ENCODE measurements around the gene APOBEC3A.
A peak's percentile ranks its signal among the peaks of the same experiment; 100 is the strongest.

Gene APOBEC3A

GRCh38 chr22:38964989-38965388, 7.6 kb downstream of the APOBEC3A start:
- DNase-seq (ENCODE audit: low spot score) = no peak
- in situ Hi-C loops (cut with MboI; ENCODE audit: low sequenced_read_pairs, unreplicated experiment) = no loop called here
- no peak for TF ChIP-seq CTCF (IDR thresholded peaks at IDR 0.05; ENCODE audit: borderline replicate concordance, control extremely low read depth, extremely low read depth, insufficient read depth, missing control alignments)

- DNase-seq (ENCODE audit: low spot score) = no peak
- in situ Hi-C loops (cut with MboI; ENCODE audit: low sequenced_read_pairs, unreplicated experiment) = no loop called here
- TF ChIP-seq CTCF (IDR thresholded peaks at IDR 0.05; ENCODE audit: borderline replicate concordance, control extremely low read depth, extremely low read depth, insufficient read depth, missing control alignments) = no peak
These were observed 8.4 kb downstream of the APOBEC3A start for GRCh38 chr22:38965614-38966379.

GRCh38 chr22:38966380-38966702, 8.9 kb downstream of the APOBEC3A start:
- in situ Hi-C loops (cut with MboI; ENCODE audit: low sequenced_read_pairs, unreplicated experiment) = no loop called here

GRCh38 chr22:38966942-38967341, 9.5 kb downstream of the APOBEC3A start:
- no peak for TF ChIP-seq CTCF (IDR thresholded peaks at IDR 0.05; ENCODE audit: borderline replicate concordance, control extremely low read depth, extremely low read depth, insufficient read depth, missing control alignments)
- in situ Hi-C loops (cut with MboI; ENCODE audit: low sequenced_read_pairs, unreplicated experiment) = no loop called here
- DNase-seq (ENCODE audit: low spot score) = no peak

More at GRCh38 chr22:38966380-38966702, 8.9 kb downstream of the APOBEC3A start:
- TF ChIP-seq CTCF (IDR thresholded peaks at IDR 0.05; ENCODE audit: borderline replicate concordance, control extremely low read depth, extremely low read depth, insufficient read depth, missing control alignments) = no peak
- no peak for DNase-seq (ENCODE audit: low spot score)

GRCh38 chr22:38967451-38968450, 10.3 kb downstream of the APOBEC3A start:
- DNase-seq (ENCODE audit: low spot score) = peak; percentile 64
- TF ChIP-seq CTCF (IDR thresholded peaks at IDR 0.05; ENCODE audit: borderline replicate concordance, control extremely low read depth, extremely low read depth, insufficient read depth, missing control alignments) = no peak
- in situ Hi-C loops (cut with MboI; ENCODE audit: low sequenced_read_pairs, unreplicated experiment) = no loop called here

- in situ Hi-C loops (cut with MboI; ENCODE audit: low sequenced_read_pairs, unreplicated experiment) = no loop called here
- TF ChIP-seq CTCF (IDR thresholded peaks at IDR 0.05; ENCODE audit: borderline replicate concordance, control extremely low read depth, extremely low read depth, insufficient read depth, missing control alignments) = no peak
These were observed 11.4 kb downstream of the APOBEC3A start for GRCh38 chr22:38968801-38969200.

More at GRCh38 chr22:38968801-38969200, 11.4 kb downstream of the APOBEC3A start:
- no peak for DNase-seq (ENCODE audit: low spot score)

Measured in GM13976 (cell line).